Astrocyte (in vitro differentiated cells and primary cell): Measurements from ENCODE around the gene PSD4. TPM values are rescaled to one million over a fixed set of nuclear protein-coding genes. Genes with fewer than 3 reads are reported as not detected.
"Not testable (repeated sequence)": the region's sequence is repeated elsewhere in the genome, so short reads cannot be mapped to it uniquely, and the experiment has no call there.

Experiments
- DNase-seq: peaks from one replicate; pipeline ENCODE4 v3.0.0-alpha.2; 2010; ENCODE audit warnings: low read depth
- FAIRE-seq: peaks from 2 replicates; lab custom pipeline; 2011; peaks lifted over from hg19 to GRCh38; lab: Jason Lieb, UNC
- H2AFZ ChIP-seq: 2 replicates; pipeline ENCODE4 v1.6.0; 2012; ENCODE audit warnings: low read depth, low read length, inconsistent platforms
- H3K27ac ChIP-seq: 2 replicates; pipeline ENCODE4 v1.5.1; 2011; ENCODE audit warnings: low read depth, low read length, inconsistent platforms
- H3K27me3 ChIP-seq: 2 replicates; pipeline ENCODE4 v1.6.0; 2011; ENCODE audit warnings: low read length, inconsistent platforms; ENCODE audit not compliant: insufficient read depth
- H3K36me3 ChIP-seq: 2 replicates; pipeline ENCODE4 v1.5.1; 2011; ENCODE audit warnings: low read length, inconsistent platforms; ENCODE audit not compliant: insufficient read depth
- H3K4me1 ChIP-seq: 2 replicates; pipeline ENCODE4 v1.5.1; 2011; ENCODE audit warnings: low read length, inconsistent platforms; ENCODE audit not compliant: insufficient read depth
- H3K4me2 ChIP-seq: 2 replicates; pipeline ENCODE4 v1.6.0; 2012; ENCODE audit warnings: low read length, inconsistent platforms
- H3K4me3 ChIP-seq: 2 replicates; pipeline ENCODE4 v1.5.1; 2011; ENCODE audit warnings: low read depth, mild to moderate bottlenecking, low read length, inconsistent platforms; ENCODE audit not compliant: insufficient read depth
- H3K79me2 ChIP-seq: 2 replicates; pipeline ENCODE4 v1.6.0; 2012; ENCODE audit warnings: mild to moderate bottlenecking, low read length, inconsistent platforms; ENCODE audit not compliant: insufficient read depth
- H3K9ac ChIP-seq: 2 replicates; pipeline ENCODE4 v1.6.0; 2012; ENCODE audit warnings: mild to moderate bottlenecking, low read length, inconsistent platforms
- H3K9me3 ChIP-seq: 2 replicates; pipeline ENCODE4 v1.5.1; 2012; ENCODE audit warnings: low read depth, mild to moderate bottlenecking, low read length, inconsistent platforms; ENCODE audit not compliant: insufficient read depth
- H4K20me1 ChIP-seq: 2 replicates; pipeline ENCODE4 v1.6.0; 2012; ENCODE audit warnings: low read length, inconsistent platforms; ENCODE audit not compliant: insufficient read depth
- H3K27ac Mint-ChIP-seq: one replicate; pipeline ENCODE4 v1.8.0; 2021; ENCODE audit warnings: mild to moderate bottlenecking, mixed read lengths; ENCODE audit not compliant: unreplicated experiment
- H3K27me3 Mint-ChIP-seq: one replicate; pipeline ENCODE4 v1.8.0; 2021; ENCODE audit warnings: low read depth, mixed read lengths; ENCODE audit not compliant: unreplicated experiment
- H3K36me3 Mint-ChIP-seq: one replicate; pipeline ENCODE4 v1.8.0; 2021; ENCODE audit warnings: low read depth, mixed read lengths; ENCODE audit not compliant: unreplicated experiment
- H3K4me1 Mint-ChIP-seq: one replicate; pipeline ENCODE4 v1.8.0; 2021; ENCODE audit warnings: low read depth, mixed read lengths; ENCODE audit not compliant: unreplicated experiment
- H3K4me3 Mint-ChIP-seq: one replicate; pipeline ENCODE4 v1.8.0; 2021; ENCODE audit warnings: mild to moderate bottlenecking, moderate library complexity, mixed read lengths; ENCODE audit not compliant: unreplicated experiment
- H3K9me3 Mint-ChIP-seq: one replicate; pipeline ENCODE4 v1.8.0; 2021; ENCODE audit warnings: mild to moderate bottlenecking, mixed read lengths; ENCODE audit not compliant: unreplicated experiment
- CTCF ChIP-seq: IDR thresholded peaks from 2 replicates; pipeline ENCODE4 v1.5.1; 2011; ENCODE audit warnings: low read depth, mild to moderate bottlenecking, inconsistent platforms, low read length, moderate library complexity; ENCODE audit not compliant: insufficient read depth
- EZH2 ChIP-seq: IDR thresholded peaks from 2 replicates; pipeline ENCODE4 v1.6.1; 2012; ENCODE audit warnings: mild to moderate bottlenecking, low read length, inconsistent platforms; ENCODE audit not compliant: insufficient read depth
- total RNA-seq: library from RNA; stranded (reverse); gene quantifications from 2 replicates; pipeline ENCODE4 v1.2.1, GENCODE V29; 2021

PSD4 gene
- total RNA-seq, 1 donor from 2014 or later, result 4.0 TPM

- no peak overlapping the region for H3K4me3 ChIP-seq
- H3K27me3 Mint-ChIP-seq, result peaks cover 7% of the 10 kb centered on the region
- H3K27me3 ChIP-seq, result no peaks in the 10 kb centered on the region
- peaks cover 7% of the 10 kb centered on the region for H3K4me1 Mint-ChIP-seq
- no peak overlapping the region for H3K4me3 Mint-ChIP-seq
- H3K79me2 ChIP-seq, result no peaks in the 10 kb centered on the region
- H3K9ac ChIP-seq, result no peak overlapping the region
- FAIRE-seq (no peak), DNase-seq (no peak)
- H3K4me2 ChIP-seq, result no peak overlapping the region
- H2AFZ ChIP-seq, result no peak overlapping the region
- no peaks in the 10 kb centered on the region for H3K9me3 Mint-ChIP-seq
- H3K9me3 ChIP-seq, result no peaks in the 10 kb centered on the region
- peaks cover 6% of the 10 kb centered on the region for H3K4me1 ChIP-seq
- H4K20me1 ChIP-seq, result no peaks in the 10 kb centered on the region
- H3K27ac ChIP-seq, result no peak overlapping the region
- H3K36me3 Mint-ChIP-seq, result no peaks in the 10 kb centered on the region
- H3K27ac Mint-ChIP-seq, result peak overlapping the region; percentile 41
- TF ChIP-seq CTCF (no peak), EZH2 (no peak)
- H3K36me3 ChIP-seq, result no peaks in the 10 kb centered on the region
These were observed 60.1 kb downstream of the PSD4 start for GRCh38 chr2:113233593-113234550.

GRCh38 chr2:113234721-113235346, 61.1 kb downstream of the PSD4 start:
- TF ChIP-seq EZH2 (no peak), CTCF (no peak)
- Mint-ChIP-seq H3K27me3 (peaks cover 2% of the 10 kb centered on the region), H3K4me3 (no peak overlapping the region), H3K4me1 (peaks cover 12% of the 10 kb centered on the region), H3K36me3 (no peaks in the 10 kb centered on the region), H3K27ac (no peak overlapping the region), H3K9me3 (no peaks in the 10 kb centered on the region)
- Histone ChIP-seq H3K9ac (no peak overlapping the region), H3K79me2 (no peaks in the 10 kb centered on the region), H4K20me1 (no peaks in the 10 kb centered on the region), H3K4me1 (peaks cover 11% of the 10 kb centered on the region), H2AFZ (no peak overlapping the region), H3K36me3 (no peaks in the 10 kb centered on the region), H3K9me3 (no peaks in the 10 kb centered on the region), H3K27me3 (no peaks in the 10 kb centered on the region), H3K4me2 (no peak overlapping the region), H3K4me3 (no peak overlapping the region), H3K27ac (no peak overlapping the region)
- DNase-seq (no peak), FAIRE-seq (no peak)

- H3K27ac Mint-ChIP-seq, H2AFZ ChIP-seq, H3K4me3 ChIP-seq, H3K36me3 ChIP-seq, H3K4me3 Mint-ChIP-seq, H3K27me3 ChIP-seq, H3K36me3 Mint-ChIP-seq, H3K79me2 ChIP-seq, H3K27me3 Mint-ChIP-seq, FAIRE-seq, H3K9me3 Mint-ChIP-seq, H4K20me1 ChIP-seq, H3K9me3 ChIP-seq, H3K4me2 ChIP-seq: not testable (repeated sequence)
- peaks cover 18% of the 10 kb centered on the region for H3K4me1 ChIP-seq
- H3K4me1 Mint-ChIP-seq, result peaks cover 19% of the 10 kb centered on the region
- H3K9ac ChIP-seq, result peak overlapping the region; percentile 17
- DNase-seq, result peak; percentile 55
- H3K27ac ChIP-seq, result peak overlapping the region; percentile 11
These were observed 61.8 kb downstream of the PSD4 start for GRCh38 chr2:113235347-113236226.
